T-cell (primary cell): Measurements from ENCODE around the gene POLR2B. TPM values are rescaled to one million over a fixed set of nuclear protein-coding genes. Genes with fewer than 3 reads are reported as not detected.

ENCODE experiments used
- ATAC-seq, 4 experiments: fragments of 200-7000 bp in 3 of 4; fragments of 150-1000 bp in 1 of 4; cut with Tn5 transposase; replicated peaks in 1 of 4; 1 replicate in 3 of 4; 2 replicates in 1 of 4; pipeline ENCODE4 v1.10.0; 2021; ENCODE audit warnings: moderate library complexity in 3 of 4, mild to moderate bottlenecking in 2 of 4, moderate number of reproducible peaks in 1 of 4
- CTCF ChIA-PET, 2 donors: fragments of 300-600 bp; sonication (Branson Sonifier 250); formaldehyde crosslinking; loops; one replicate each; lab custom pipeline; 2022; ENCODE audit warnings: antibody characterized with exemption in 2 of 2; lab: Charles Lee
- POLR2A ChIA-PET, 2 donors: fragments of 300-600 bp; sonication (Branson Sonifier 250); formaldehyde crosslinking; loops; one replicate each; lab custom pipeline; 2022; ENCODE audit warnings: antibody characterized with exemption in 2 of 2; lab: Charles Lee
- DNase-seq, 35 experiments: peaks; one replicate each; pipeline versions ENCODE4 v3.0.0 to v3.0.0-alpha.2; 2013 to 2023
- H3K27ac ChIP-seq: one replicate; pipeline ENCODE4 v1.5.1; 2013; ENCODE audit warnings: low read length
- H3K27me3 ChIP-seq, 2 experiments: replicated peaks in 1 of 2; 1 replicate in 1 of 2; 2 replicates in 1 of 2; pipeline versions ENCODE4 v1.6.1 to v1.7.0; 2013; ENCODE audit warnings: low read length in 1 of 2, mixed read lengths in 1 of 2; ENCODE audit not compliant: control insufficient read depth in 2 of 2, insufficient read depth in 2 of 2; ENCODE audit errors: extremely low read depth in 1 of 2
- H3K36me3 ChIP-seq, 2 donors: 1 replicate in 1 of 2; 2 replicates in 1 of 2; pipeline versions ENCODE4 v1.6.1 to v1.7.0; 2013; ENCODE audit warnings: low read length in 1 of 2; ENCODE audit not compliant: control insufficient read depth in 2 of 2, insufficient read depth in 1 of 2; ENCODE audit errors: extremely low read depth in 1 of 2
- H3K4me1 ChIP-seq, 2 experiments: 1 replicate in 1 of 2; 2 replicates in 1 of 2; pipeline versions ENCODE4 v1.6.1 to v1.7.0; 2013; ENCODE audit warnings: low read length in 2 of 2, mixed read lengths in 1 of 2; ENCODE audit not compliant: insufficient read depth in 2 of 2, control insufficient read depth in 1 of 2; ENCODE audit errors: extremely low read depth in 1 of 2
- H3K4me3 ChIP-seq, 2 donors: 1 replicate in 1 of 2; 2 replicates in 1 of 2; pipeline versions ENCODE4 v1.5.1 to v1.7.0; 2013; ENCODE audit warnings: mild to moderate bottlenecking in 2 of 2, low read length in 1 of 2, moderate library complexity in 1 of 2; ENCODE audit not compliant: control insufficient read depth in 1 of 2; ENCODE audit errors: extremely low read depth in 1 of 2
- H3K9me3 ChIP-seq: 2 replicates; pipeline ENCODE4 v1.7.0; 2013
- H3K27ac Mint-ChIP-seq, 2 donors: one replicate each; pipeline ENCODE4 v1.8.0; 2020 to 2021; ENCODE audit warnings: mild to moderate bottlenecking in 2 of 2, mixed read lengths in 2 of 2
- H3K27me3 Mint-ChIP-seq, 2 donors: one replicate each; pipeline ENCODE4 v1.8.0; 2021 to 2022; ENCODE audit warnings: mixed read lengths in 2 of 2
- H3K36me3 Mint-ChIP-seq: one replicate; pipeline ENCODE4 v1.8.0; 2021; ENCODE audit warnings: mixed read lengths
- H3K4me1 Mint-ChIP-seq, 3 donors: one replicate each; pipeline ENCODE4 v1.8.0; 2020 to 2022; ENCODE audit warnings: mixed read lengths in 3 of 3, mild to moderate bottlenecking in 1 of 3
- H3K4me3 Mint-ChIP-seq, 3 donors: one replicate each; pipeline ENCODE4 v1.8.0; 2020 to 2022; ENCODE audit warnings: mild to moderate bottlenecking in 3 of 3, mixed read lengths in 3 of 3, moderate library complexity in 3 of 3
- H3K9me3 Mint-ChIP-seq, 3 donors: one replicate each; pipeline ENCODE4 v1.8.0; 2020 to 2022; ENCODE audit warnings: mixed read lengths in 3 of 3
- WGBS: methylation state at CpG from one replicate; pipeline ENCODE4 v1.1.5; 2013; ENCODE audit warnings: missing lambda C conversion rate; ENCODE audit not compliant: insufficient coverage; 5-methylcytosine and 5-hydroxymethylcytosine counted together
- total RNA-seq, 35 experiments: library from RNA in 6 of 35; stranded (reverse) in 6 of 35; fragments of 120-200 nt in 1 of 35; gene quantifications; one replicate each; pipeline versions ENCODE4 v1.2.1 to v1.2.4 and lab custom pipeline; 2013 to 2026

POLR2B gene
- total RNA-seq, 5 donors from 2014 or later (not counting 1 experiment from before 2014, with no cell fraction given): 79.4 to 112 (median 106) TPM

DNA sequence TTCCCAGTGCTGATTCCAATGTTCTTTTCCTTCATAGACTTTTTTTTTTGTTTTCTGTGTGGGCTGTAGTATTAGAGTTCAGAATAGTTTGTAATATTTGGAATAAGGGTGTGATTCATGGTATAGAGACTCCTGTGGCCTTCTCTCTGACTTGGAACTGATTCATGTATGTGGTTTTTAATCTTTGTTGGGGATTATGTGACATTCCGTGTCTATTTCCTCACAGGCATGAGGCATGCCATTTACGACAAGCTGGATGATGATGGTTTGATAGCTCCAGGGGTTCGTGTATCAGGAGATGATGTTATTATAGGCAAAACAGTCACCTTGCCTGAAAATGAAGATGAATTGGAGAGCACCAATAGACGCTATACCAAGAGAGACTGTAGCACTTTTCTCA is 44.4 kb downstream of the POLR2B start:
- no peak for DNase-seq
- POLR2A ChIA-PET: no interaction called here
- Mint-ChIP-seq H3K4me1 (peaks cover 0 to 2% (median 0%) of the 10 kb centered on the region in 3 donors), H3K4me3 (no peak overlapping the region), H3K9me3 (no peaks in the 10 kb centered on the region), H3K36me3 (peaks cover 60% of the 10 kb centered on the region), H3K27me3 (no peaks in the 10 kb centered on the region), H3K27ac (no peak overlapping the region)
- no peak overlapping the region for H3K27ac ChIP-seq
- CTCF ChIA-PET: no interaction called here
- 100% methylated on average over 4 of the region's 4 CpGs for WGBS
- no peaks in the 10 kb centered on the region for H3K27me3 ChIP-seq
- H3K9me3 ChIP-seq: no peaks in the 10 kb centered on the region
- no peak overlapping the region for H3K4me3 ChIP-seq
- no peaks in the 10 kb centered on the region for H3K4me1 ChIP-seq
- H3K36me3 ChIP-seq: peaks cover 2 to 88% of the 10 kb centered on the region in 2 donors
- no peak for ATAC-seq

- ChIA-PET POLR2A (no interaction called here), CTCF (no interaction called here)
- H3K9me3 Mint-ChIP-seq: no peaks in the 10 kb centered on the region
Observed at GRCh38 chr4:57034520-57034919, 55.8 kb downstream of the POLR2B start.

DNA sequence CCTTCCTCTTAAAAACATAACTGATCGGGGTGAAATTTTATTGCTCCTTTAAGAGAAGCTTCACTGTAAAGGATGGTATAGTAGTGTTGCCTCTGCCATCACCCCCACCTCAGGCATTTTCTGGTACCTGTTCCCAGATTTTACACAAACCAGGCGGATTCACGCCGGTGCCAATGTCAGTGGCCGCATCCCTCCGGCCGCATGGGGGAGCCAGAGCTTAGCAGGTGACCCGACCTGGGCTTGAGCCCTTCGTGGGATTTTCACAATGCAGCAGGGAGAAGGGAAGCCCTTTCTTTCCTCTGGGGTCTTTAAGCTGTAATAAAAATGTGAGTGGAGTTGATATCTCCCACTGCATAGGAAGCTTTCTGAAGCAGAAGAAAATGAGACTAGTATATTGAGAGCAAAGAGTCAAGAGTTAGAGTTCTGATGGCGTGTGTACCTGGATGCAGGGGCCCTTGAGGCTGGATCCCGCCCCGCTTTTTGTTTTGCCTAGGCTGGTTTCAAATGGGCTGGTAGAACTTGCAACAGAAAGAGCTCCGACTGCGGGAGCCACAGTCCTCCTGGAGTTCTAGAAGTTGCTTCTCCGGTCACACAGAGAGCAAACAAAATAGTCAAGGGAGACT is 59.4 kb downstream of the POLR2B start:
- H3K4me1 Mint-ChIP-seq: peaks cover 0 to 4% (median 0%) of the 10 kb centered on the region in 3 donors
- WGBS: 61% methylated on average over 12 of the region's 15 CpGs
- Histone ChIP-seq H3K27ac (no peak overlapping the region), H3K27me3 (peaks cover 0 to 27% of the 10 kb centered on the region in 2 experiments), H3K4me3 (no peak overlapping the region), H3K9me3 (no peaks in the 10 kb centered on the region), H3K36me3 (no peaks in the 10 kb centered on the region), H3K4me1 (no peaks in the 10 kb centered on the region)
- H3K27ac Mint-ChIP-seq: no peak overlapping the region
- H3K9me3 Mint-ChIP-seq: no peaks in the 10 kb centered on the region
- H3K36me3 Mint-ChIP-seq: no peaks in the 10 kb centered on the region
- ATAC-seq (no peak), DNase-seq (peak in 3 of 35 experiments; percentile 1 to 6 (median 3))
- ChIA-PET POLR2A (no interaction called here), CTCF (interaction anchor here in 1 of 2 donors (0.6 to 0.7 kb wide), 2 partner anchors 975 to 1858 kb away, joined by 3 to 5 read pairs; no protein-coding TSS in a partner anchor)
- H3K27me3 Mint-ChIP-seq: peaks cover 14 to 22% of the 10 kb centered on the region in 2 donors
- H3K4me3 Mint-ChIP-seq: no peak overlapping the region

More at GRCh38 chr4:57034520-57034919, 55.8 kb downstream of the POLR2B start:
- H3K4me3 ChIP-seq: no peak overlapping the region
- Mint-ChIP-seq H3K36me3 (peaks cover 18% of the 10 kb centered on the region), H3K4me3 (no peak overlapping the region), H3K4me1 (peaks cover 0 to 4% (median 0%) of the 10 kb centered on the region in 3 donors), H3K27ac (no peak overlapping the region), H3K27me3 (peaks cover 5 to 9% of the 10 kb centered on the region in 2 donors)
- H3K4me1 ChIP-seq: no peaks in the 10 kb centered on the region
- DNase-seq (no peak), ATAC-seq (no peak)
- H3K27me3 ChIP-seq: peaks cover 0 to 13% of the 10 kb centered on the region in 2 experiments
- 100% methylated on average over 1 of the region's 3 CpGs for WGBS
- no peak overlapping the region for H3K27ac ChIP-seq
- no peaks in the 10 kb centered on the region for H3K9me3 ChIP-seq
- H3K36me3 ChIP-seq: peaks cover 0 to 23% of the 10 kb centered on the region in 2 donors

- peaks cover 14 to 22% of the 10 kb centered on the region in 2 donors for H3K27me3 Mint-ChIP-seq
- Histone ChIP-seq H3K9me3 (no peaks in the 10 kb centered on the region), H3K27me3 (peaks cover 0 to 27% of the 10 kb centered on the region in 2 experiments), H3K27ac (no peak overlapping the region), H3K4me3 (no peak overlapping the region), H3K36me3 (no peaks in the 10 kb centered on the region), H3K4me1 (no peaks in the 10 kb centered on the region)
- no peaks in the 10 kb centered on the region for H3K9me3 Mint-ChIP-seq
- DNase-seq (no peak), ATAC-seq (no peak)
- H3K4me1 Mint-ChIP-seq: peaks cover 0 to 4% (median 0%) of the 10 kb centered on the region in 3 donors
- CTCF ChIA-PET: interaction anchor here in 1 of 2 donors (0.6 to 1.0 kb wide), 2 partner anchors 123 to 215 kb away, joined by 4 read pairs; no protein-coding TSS in a partner anchor
- no peaks in the 10 kb centered on the region for H3K36me3 Mint-ChIP-seq
- no peak overlapping the region for H3K4me3 Mint-ChIP-seq
- POLR2A ChIA-PET: no interaction called here
- H3K27ac Mint-ChIP-seq: no peak overlapping the region
- no CpG with 5 or more reads among the region's 2 CpGs for WGBS
Observed at GRCh38 chr4:57039345-57039744, 60.6 kb downstream of the POLR2B start.

DNA sequence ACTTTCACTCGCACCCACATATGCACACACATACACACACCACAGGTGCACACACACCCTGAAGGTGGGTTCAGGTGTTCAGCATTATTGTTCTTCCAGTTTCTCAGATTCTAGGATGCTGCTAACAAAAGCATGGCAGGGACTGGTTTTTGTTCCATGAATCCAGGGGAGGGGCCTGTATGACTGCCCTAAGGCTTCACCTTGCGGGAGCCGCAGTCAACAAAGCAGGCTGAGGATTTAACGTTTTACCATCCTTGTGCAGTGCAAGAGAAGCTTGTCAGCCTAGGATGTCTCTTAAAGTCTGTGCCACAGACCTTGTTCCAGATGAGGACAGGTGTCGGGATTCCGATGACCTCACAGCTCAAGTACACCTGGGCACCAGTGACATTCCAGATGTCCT is 61.8 kb downstream of the POLR2B start:
- peaks cover 0 to 4% (median 0%) of the 10 kb centered on the region in 3 donors for H3K4me1 Mint-ChIP-seq
- H3K4me1 ChIP-seq: no peaks in the 10 kb centered on the region
- peaks cover 0 to 27% of the 10 kb centered on the region in 2 experiments for H3K27me3 ChIP-seq
- ChIA-PET POLR2A (no interaction called here), CTCF (no interaction called here)
- no peak overlapping the region for H3K27ac Mint-ChIP-seq
- H3K4me3 Mint-ChIP-seq: no peak overlapping the region
- no peaks in the 10 kb centered on the region for H3K9me3 Mint-ChIP-seq
- H3K4me3 ChIP-seq: no peak overlapping the region
- peaks cover 14 to 22% of the 10 kb centered on the region in 2 donors for H3K27me3 Mint-ChIP-seq
- ATAC-seq (no peak), DNase-seq (no peak)
- no peaks in the 10 kb centered on the region for H3K36me3 ChIP-seq
- H3K36me3 Mint-ChIP-seq: no peaks in the 10 kb centered on the region
- no peaks in the 10 kb centered on the region for H3K9me3 ChIP-seq
- H3K27ac ChIP-seq: no peak overlapping the region
- WGBS: 90% methylated on average over 5 of the region's 6 CpGs

GRCh38 chr4:57041020-57041419 is 62.3 kb downstream of the POLR2B start:
- H3K36me3 Mint-ChIP-seq: no peaks in the 10 kb centered on the region
- no peak overlapping the region for H3K4me3 ChIP-seq
- H3K36me3 ChIP-seq: no peaks in the 10 kb centered on the region
- H3K27me3 ChIP-seq: peaks cover 0 to 27% of the 10 kb centered on the region in 2 experiments
- H3K9me3 ChIP-seq: no peaks in the 10 kb centered on the region
- H3K27me3 Mint-ChIP-seq: peaks cover 14 to 22% of the 10 kb centered on the region in 2 donors
- H3K4me1 ChIP-seq: no peaks in the 10 kb centered on the region
- ATAC-seq: no peak
- ChIA-PET POLR2A (no interaction called here), CTCF (no interaction called here)
- no peak for DNase-seq
- no peak overlapping the region for H3K27ac Mint-ChIP-seq
- H3K27ac ChIP-seq: no peak overlapping the region
- H3K9me3 Mint-ChIP-seq: no peaks in the 10 kb centered on the region
- H3K4me1 Mint-ChIP-seq: peaks cover 0 to 4% (median 0%) of the 10 kb centered on the region in 3 donors
- no CpG with 5 or more reads among the region's 1 CpG for WGBS
- H3K4me3 Mint-ChIP-seq: no peak overlapping the region
